GM23248 (cell line): ENCODE results near the gene TXNDC17. TPM values are rescaled to one million over a fixed set of nuclear protein-coding genes. Genes with fewer than 3 reads are reported as not detected.

Experiments used
- DNase-seq: peaks from one replicate; pipeline ENCODE4 v3.0.0-alpha.2; 2015
- H2AFZ ChIP-seq: fragments of 200-600 bp; sonication (generic); 2 replicates; pipeline ENCODE4 v1.6.1; 2016; ENCODE audit warnings: antibody characterized with exemption
- H3F3A ChIP-seq: fragments of 200-600 bp; sonication (generic); 2 replicates; pipeline ENCODE4 v1.6.1; 2016; ENCODE audit warnings: mild to moderate bottlenecking, antibody characterized with exemption, mixed run types; ENCODE audit not compliant: insufficient read depth
- H3K27ac ChIP-seq: fragments of 200-600 bp; sonication (generic); 2 replicates; pipeline ENCODE4 v1.5.1; 2016; ENCODE audit warnings: mild to moderate bottlenecking
- H3K27me3 ChIP-seq: fragments of 200-600 bp; sonication (generic); replicated peaks from 2 replicates; pipeline ENCODE4 v1.6.1; 2016; ENCODE audit warnings: mild to moderate bottlenecking; ENCODE audit not compliant: insufficient read depth
- H3K36me3 ChIP-seq: fragments of 200-600 bp; sonication (generic); 2 replicates; pipeline ENCODE4 v1.6.1; 2016; ENCODE audit warnings: low read depth, mild to moderate bottlenecking
- H3K4me1 ChIP-seq: fragments of 200-600 bp; sonication (generic); 2 replicates; pipeline ENCODE4 v1.6.1; 2016; ENCODE audit warnings: mild to moderate bottlenecking; ENCODE audit not compliant: insufficient read depth
- H3K4me2 ChIP-seq: fragments of 200-600 bp; sonication (generic); one replicate; pipeline ENCODE4 v1.6.1; 2016; ENCODE audit warnings: mild to moderate bottlenecking; ENCODE audit not compliant: unreplicated experiment
- H3K4me3 ChIP-seq: fragments of 200-600 bp; sonication (generic); 2 replicates; pipeline ENCODE4 v1.5.1; 2016; ENCODE audit warnings: mild to moderate bottlenecking
- H3K79me2 ChIP-seq: fragments of 200-600 bp; sonication (generic); 2 replicates; pipeline ENCODE4 v1.6.1; 2016; ENCODE audit warnings: mild to moderate bottlenecking; ENCODE audit not compliant: insufficient read depth
- H3K9ac ChIP-seq: fragments of 200-600 bp; sonication (generic); 2 replicates; pipeline ENCODE4 v1.6.1; 2016; ENCODE audit warnings: mild to moderate bottlenecking
- H3K9me2 ChIP-seq: fragments of 200-600 bp; sonication (generic); 2 replicates; pipeline ENCODE4 v1.6.1; 2016; ENCODE audit warnings: mixed run types, mild to moderate bottlenecking, moderate library complexity; ENCODE audit not compliant: insufficient read depth
- H3K9me3 ChIP-seq: fragments of 200-600 bp; sonication (generic); one replicate; pipeline ENCODE4 v1.6.1; 2017; ENCODE audit warnings: low read depth
- H4K20me1 ChIP-seq: fragments of 200-600 bp; sonication (generic); 2 replicates; pipeline ENCODE4 v1.6.0; 2016; ENCODE audit not compliant: insufficient read depth
- EZH2 ChIP-seq: fragments of 200-600 bp; sonication (generic); IDR thresholded peaks from 2 replicates; pipeline ENCODE4 v1.6.1; 2018; ENCODE audit warnings: antibody characterized with exemption, mild to moderate bottlenecking; ENCODE audit not compliant: insufficient read depth, poor library complexity, severe bottlenecking
- EZH2phosphoT487 ChIP-seq: fragments of 200-600 bp; sonication (generic); IDR thresholded peaks from 2 replicates; pipeline ENCODE4 v1.6.1; 2018; ENCODE audit warnings: antibody characterized with exemption, moderate library complexity, mild to moderate bottlenecking, low read depth; ENCODE audit not compliant: insufficient read depth
- WGBS, 2 experiments: methylation state at CpG; one replicate each; pipeline ENCODE4 v1.1.6; 2015 to 2017; ENCODE audit warnings: low lambda C conversion rate in 2 of 2, low coverage in 1 of 2; ENCODE audit errors: missing lambda C conversion rate in 2 of 2; 5-methylcytosine and 5-hydroxymethylcytosine counted together
- in situ Hi-C: fragments of 300-500 bp; cut with MboI; formaldehyde crosslinking; loops from 2 replicates; pipeline ENCODE4 v1.15.0; 2020
- polyA plus RNA-seq: library from polyadenylated mRNA; unstranded; fragments of >200 nt; fragmentation: Nextera tagmentation; extraction: Ambion mirVana; gene quantifications from 2 replicates; pipeline ENCODE4 v1.2.1, GENCODE V29; 2016
- total RNA-seq: library from RNA; depleted of rRNA; stranded (reverse); fragments of >200 nt; shearing (Covaris generic); gene quantifications from 2 replicates; pipeline ENCODE4 v1.2.3, GENCODE V29; 2014

TXNDC17 gene
- total and polyA plus RNA-seq, 2 experiments from 2014 or later: 152 to 630 TPM

- no peak for TF ChIP-seq EZH2
- no peak for TF ChIP-seq EZH2phosphoT487
- Histone ChIP-seq H4K20me1 (no peaks in the 10 kb centered on the region), H3K27ac (no peak overlapping the region), H3K9me2 (no peaks in the 10 kb centered on the region), H3K4me1 (no peaks in the 10 kb centered on the region), H3K4me3 (no peak overlapping the region), H3K9ac (no peak overlapping the region), H2AFZ (no peak overlapping the region), H3K79me2 (no peaks in the 10 kb centered on the region), H3K4me2 (no peak overlapping the region), H3K9me3 (no peaks in the 10 kb centered on the region), H3K27me3 (peaks cover 25% of the 10 kb centered on the region), H3K36me3 (no peaks in the 10 kb centered on the region), H3F3A (no peaks in the 10 kb centered on the region)
- DNase-seq: no peak
- in situ Hi-C loops: no loop called here
- WGBS, 2 experiments: 47 to 51% methylated on average over 13 to 14 of the region's 14 CpGs
Observed at GRCh38 chr17:6684881-6685767, 44.3 kb downstream of the TXNDC17 start.

GRCh38 chr17:6686026-6686425, 45.2 kb downstream of the TXNDC17 start:
- WGBS, 2 experiments: 39 to 43% methylated on average over 4 of the region's 4 CpGs
- in situ Hi-C loops: no loop called here

GRCh38 chr17:6688944-6689343, 48.1 kb downstream of the TXNDC17 start:
- H2AFZ ChIP-seq: no peak overlapping the region
- no peak for DNase-seq
- no peaks in the 10 kb centered on the region for H3K4me1 ChIP-seq
- no peak overlapping the region for H3K9ac ChIP-seq
- no peaks in the 10 kb centered on the region for H3K36me3 ChIP-seq
- no peaks in the 10 kb centered on the region for H4K20me1 ChIP-seq
- no peaks in the 10 kb centered on the region for H3F3A ChIP-seq
- H3K9me2 ChIP-seq: no peaks in the 10 kb centered on the region
- H3K9me3 ChIP-seq: no peaks in the 10 kb centered on the region
- WGBS, 2 experiments: 66 to 67% methylated on average over 9 of the region's 9 CpGs
- TF ChIP-seq EZH2phosphoT487 (no peak), EZH2 (no peak)
- H3K4me3 ChIP-seq: no peak overlapping the region
- H3K27me3 ChIP-seq: peaks cover 30% of the 10 kb centered on the region
- no peaks in the 10 kb centered on the region for H3K79me2 ChIP-seq
- in situ Hi-C loops: no loop called here
- H3K27ac ChIP-seq: no peak overlapping the region
- no peak overlapping the region for H3K4me2 ChIP-seq

More at GRCh38 chr17:6686026-6686425, 45.2 kb downstream of the TXNDC17 start:
- no peak for TF ChIP-seq EZH2phosphoT487
- no peak for TF ChIP-seq EZH2
- Histone ChIP-seq H4K20me1 (no peaks in the 10 kb centered on the region), H2AFZ (no peak overlapping the region), H3K4me2 (no peak overlapping the region), H3K27ac (no peak overlapping the region), H3K9me2 (no peaks in the 10 kb centered on the region), H3K27me3 (peaks cover 24% of the 10 kb centered on the region), H3K79me2 (no peaks in the 10 kb centered on the region), H3F3A (no peaks in the 10 kb centered on the region), H3K36me3 (no peaks in the 10 kb centered on the region), H3K9me3 (no peaks in the 10 kb centered on the region), H3K9ac (no peak overlapping the region), H3K4me3 (no peak overlapping the region), H3K4me1 (no peaks in the 10 kb centered on the region)
- DNase-seq: no peak

- no peak overlapping the region for H3K4me3 ChIP-seq
- no peak overlapping the region for H2AFZ ChIP-seq
- no peak for DNase-seq
- no peaks in the 10 kb centered on the region for H4K20me1 ChIP-seq
- H3K4me1 ChIP-seq: no peaks in the 10 kb centered on the region
- H3K9me2 ChIP-seq: no peaks in the 10 kb centered on the region
- no peaks in the 10 kb centered on the region for H3K9me3 ChIP-seq
- no peaks in the 10 kb centered on the region for H3F3A ChIP-seq
- no peaks in the 10 kb centered on the region for H3K36me3 ChIP-seq
- H3K9ac ChIP-seq: no peak overlapping the region
- WGBS, 2 experiments: 58% methylated on average over 11 of the region's 11 CpGs
- in situ Hi-C loops: no loop called here
- H3K79me2 ChIP-seq: no peaks in the 10 kb centered on the region
- no peak overlapping the region for H3K27ac ChIP-seq
- H3K4me2 ChIP-seq: no peak overlapping the region
- peaks cover 30% of the 10 kb centered on the region for H3K27me3 ChIP-seq
- TF ChIP-seq EZH2: no peak
- TF ChIP-seq EZH2phosphoT487: no peak
Observed at GRCh38 chr17:6690641-6691040, 49.8 kb downstream of the TXNDC17 start.
